ENCODE results near the gene ALOXE3. TPM values are rescaled to one million over a fixed set of nuclear protein-coding genes. Genes with fewer than 3 reads are reported as not detected.
"Not testable (repeated sequence)": the region's sequence is repeated elsewhere in the genome, so short reads cannot be mapped to it uniquely, and the experiment has no call there.

The ALOXE3 gene
- total RNA-seq, 2 experiments from 2014 or later, result 0.81 to 0.91 TPM

- intact Hi-C loops (cut with DNase I, micrococcal nuclease), result no loop called here
- H3K4me1 ChIP-seq (ENCODE audit: insufficient read depth, low read length), result peaks cover 13% of the 10 kb centered on the region
- H3K36me3 ChIP-seq (ENCODE audit: insufficient read depth, low read length), result no peaks in the 10 kb centered on the region
- no peak overlapping the region for H3K27ac ChIP-seq (ENCODE audit: low read depth in 1 of 2, low read length in 2 of 2)
- Mint-ChIP-seq H3K4me3 (no peak overlapping the region), H3K27me3 (peaks cover 19% of the 10 kb centered on the region), H3K36me3 (ENCODE audit: low read depth) (no peaks in the 10 kb centered on the region), H3K4me1 (ENCODE audit: low read depth) (peaks cover 4% of the 10 kb centered on the region), H3K9me3 (no peaks in the 10 kb centered on the region), H3K27ac (no peak overlapping the region)
- ATAC-seq (ENCODE audit: poor library complexity) (no peak), DNase-seq (no peak)
- H3K27me3 ChIP-seq (ENCODE audit: control insufficient read depth in 1 of 2, insufficient read depth in 2 of 2, low read length in 2 of 2), result peaks cover 2 to 6% of the 10 kb centered on the region in 2 experiments
- POLR2A ChIA-PET, result interaction anchor here (1.1 to 2.2 kb wide), 8 partner anchors 8 to 139 kb away, joined by 3 to 41 read pairs (median 6); partner anchors contain the start of genes ALOXE3 and CTC1
- TF ChIP-seq, protein P1, sequence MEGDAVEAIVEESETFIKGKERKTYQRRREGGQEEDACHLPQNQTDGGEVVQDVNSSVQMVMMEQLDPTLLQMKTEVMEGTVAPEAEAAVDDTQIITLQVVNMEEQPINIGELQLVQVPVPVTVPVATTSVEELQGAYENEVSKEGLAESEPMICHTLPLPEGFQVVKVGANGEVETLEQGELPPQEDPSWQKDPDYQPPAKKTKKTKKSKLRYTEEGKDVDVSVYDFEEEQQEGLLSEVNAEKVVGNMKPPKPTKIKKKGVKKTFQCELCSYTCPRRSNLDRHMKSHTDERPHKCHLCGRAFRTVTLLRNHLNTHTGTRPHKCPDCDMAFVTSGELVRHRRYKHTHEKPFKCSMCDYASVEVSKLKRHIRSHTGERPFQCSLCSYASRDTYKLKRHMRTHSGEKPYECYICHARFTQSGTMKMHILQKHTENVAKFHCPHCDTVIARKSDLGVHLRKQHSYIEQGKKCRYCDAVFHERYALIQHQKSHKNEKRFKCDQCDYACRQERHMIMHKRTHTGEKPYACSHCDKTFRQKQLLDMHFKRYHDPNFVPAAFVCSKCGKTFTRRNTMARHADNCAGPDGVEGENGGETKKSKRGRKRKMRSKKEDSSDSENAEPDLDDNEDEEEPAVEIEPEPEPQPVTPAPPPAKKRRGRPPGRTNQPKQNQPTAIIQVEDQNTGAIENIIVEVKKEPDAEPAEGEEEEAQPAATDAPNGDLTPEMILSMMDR (IDR thresholded peaks at IDR 0.05), result no peak
- H3K9me3 ChIP-seq (ENCODE audit: control insufficient read depth in 1 of 2, insufficient read depth in 1 of 2, low read length in 2 of 2), result no peaks in the 10 kb centered on the region
- CTCF ChIA-PET, result interaction anchor here (0.8 to 2.4 kb wide), 11 partner anchors 8 to 135 kb away, joined by 3 to 17 read pairs (median 5); partner anchors contain the start of gene ALOXE3
- no peak overlapping the region for H3K4me3 ChIP-seq (ENCODE audit: low read length)
Measured at GRCh38 chr17:8108972-8109660, 9.2 kb downstream of the ALOXE3 start.

- H3K27me3 Mint-ChIP-seq; ATAC-seq (ENCODE audit: poor library complexity); H3K27me3 ChIP-seq (ENCODE audit: control insufficient read depth in 1 of 2, insufficient read depth in 2 of 2, low read length in 2 of 2); H3K4me3 ChIP-seq (ENCODE audit: low read length); H3K36me3 Mint-ChIP-seq (ENCODE audit: low read depth); H3K27ac Mint-ChIP-seq; intact Hi-C loops (cut with DNase I, micrococcal nuclease); H3K36me3 ChIP-seq (ENCODE audit: insufficient read depth, low read length); DNase-seq; H3K4me1 Mint-ChIP-seq (ENCODE audit: low read depth); H3K9me3 Mint-ChIP-seq; POLR2A ChIA-PET; H3K27ac ChIP-seq (ENCODE audit: low read depth in 1 of 2, low read length in 2 of 2); H3K9me3 ChIP-seq (ENCODE audit: control insufficient read depth in 1 of 2, insufficient read depth in 1 of 2, low read length in 2 of 2): not testable (repeated sequence)
- peaks cover 13% of the 10 kb centered on the region for H3K4me1 ChIP-seq (ENCODE audit: insufficient read depth, low read length)
- CTCF ChIA-PET, result interaction anchor here (0.9 kb wide), 1 partner anchor 12 kb away, joined by 5 read pairs; the partner anchor contains the start of gene ALOXE3
- peak overlapping the region; percentile 14 for H3K4me3 Mint-ChIP-seq
Measured at GRCh38 chr17:8106980-8107379, 11.3 kb downstream of the ALOXE3 start.

DNA sequence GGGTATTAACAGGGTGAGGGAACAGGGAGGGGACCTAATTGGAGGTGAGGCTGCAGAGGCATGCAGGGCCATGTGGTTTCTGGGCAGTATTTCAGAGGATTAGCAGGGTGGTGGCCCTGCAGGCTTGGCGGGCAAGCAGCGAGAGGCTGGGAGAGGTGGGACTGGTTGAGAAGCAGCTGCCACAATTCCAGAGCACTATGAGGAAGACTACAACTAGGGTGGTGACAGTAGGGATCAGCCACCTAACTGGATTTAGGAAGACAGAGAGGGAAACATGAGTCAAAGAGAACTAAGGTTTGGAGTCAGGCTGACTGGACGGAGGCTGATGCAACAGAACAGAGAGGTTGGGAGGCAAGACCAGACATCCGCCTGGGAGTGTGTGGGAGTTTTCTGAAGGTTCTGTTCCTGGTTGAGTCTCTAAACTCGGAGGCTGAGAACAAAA is 12.3 kb downstream of the ALOXE3 start:
- H3K4me3 Mint-ChIP-seq, result no peak overlapping the region
- POLR2A ChIA-PET, result no interaction called here

More for the DNA sequence above, 12.3 kb downstream of the ALOXE3 start:
- H3K27me3 Mint-ChIP-seq, result no peaks in the 10 kb centered on the region
- no peak for DNase-seq
- H3K4me1 ChIP-seq (ENCODE audit: insufficient read depth, low read length), result peaks cover 13% of the 10 kb centered on the region
- H3K9me3 Mint-ChIP-seq, result no peaks in the 10 kb centered on the region
- H3K36me3 ChIP-seq (ENCODE audit: insufficient read depth, low read length), result no peaks in the 10 kb centered on the region
- H3K27me3 ChIP-seq (ENCODE audit: control insufficient read depth in 1 of 2, insufficient read depth in 2 of 2, low read length in 2 of 2), result no peaks in the 10 kb centered on the region
- no peak for ATAC-seq (ENCODE audit: poor library complexity)
- H3K36me3 Mint-ChIP-seq (ENCODE audit: low read depth), result no peaks in the 10 kb centered on the region
- H3K4me3 ChIP-seq (ENCODE audit: low read length), result no peak overlapping the region
- no peak overlapping the region for H3K27ac ChIP-seq (ENCODE audit: low read depth in 1 of 2, low read length in 2 of 2)
- intact Hi-C loops (cut with DNase I, micrococcal nuclease), result no loop called here
- TF ChIP-seq, protein P1 (IDR thresholded peaks at IDR 0.05), result no peak
- peaks cover 4% of the 10 kb centered on the region for H3K4me1 Mint-ChIP-seq (ENCODE audit: low read depth)
- no peaks in the 10 kb centered on the region for H3K9me3 ChIP-seq (ENCODE audit: control insufficient read depth in 1 of 2, insufficient read depth in 1 of 2, low read length in 2 of 2)
- CTCF ChIA-PET, result interaction anchor here (0.6 to 2.6 kb wide), 3 partner anchors 32 to 438 kb away, joined by 3 to 7 read pairs (median 5); no protein-coding TSS in a partner anchor
- no peak overlapping the region for H3K27ac Mint-ChIP-seq
